Transverse colon (tissue), 4 donors: ENCODE measurements around the gene SYDE1. TPM values are rescaled to one million over a fixed set of nuclear protein-coding genes. Genes with fewer than 3 reads are reported as not detected.

Experiments used
- DNase-seq: peaks from one replicate; pipeline ENCODE4 v3.0.0-alpha.2; 2019
- H3K27ac ChIP-seq, 4 donors: fragments of 200-600 bp; sonication (generic); 2 replicates each; pipeline ENCODE4 v1.5.1; 2016 to 2018; ENCODE audit warnings: inconsistent platforms in 4 of 4
- H3K27me3 ChIP-seq: fragments of 200-600 bp; sonication (generic); 2 replicates; pipeline ENCODE4 v1.5.1; 2017; ENCODE audit warnings: inconsistent platforms
- H3K36me3 ChIP-seq, 4 donors: fragments of 200-600 bp; sonication (generic); 2 replicates each; pipeline ENCODE4 v1.5.1; 2017 to 2019; ENCODE audit warnings: inconsistent platforms in 4 of 4
- H3K4me1 ChIP-seq, 4 donors: fragments of 200-600 bp; sonication (generic); 2 replicates each; pipeline ENCODE4 v1.5.1; 2017 to 2020; ENCODE audit warnings: inconsistent platforms in 4 of 4
- H3K4me3 ChIP-seq, 4 donors: fragments of 200-600 bp; sonication (generic); 1 replicate in 1 of 4; 2 replicates in 3 of 4; pipeline versions ENCODE4 v1.5.1 to v1.6.1; 2017 to 2019; ENCODE audit warnings: inconsistent platforms in 4 of 4
- H3K9me3 ChIP-seq, 2 donors: fragments of 200-600 bp; sonication (generic); 2 replicates each; pipeline ENCODE4 v1.5.1; 2017 to 2019; ENCODE audit warnings: inconsistent platforms in 2 of 2
- EP300 ChIP-seq: sonication (generic); formaldehyde crosslinking; IDR thresholded peaks from one replicate; pipeline ENCODE4 v1.6.1; 2017; ENCODE audit warnings: antibody characterized with exemption, low read depth
- POLR2A ChIP-seq: fragments of 450-650 bp; IDR thresholded peaks from one replicate; pipeline ENCODE4 v1.6.1; 2016; ENCODE audit warnings: antibody characterized with exemption, mild to moderate bottlenecking, moderate library complexity
- POLR2AphosphoS5 ChIP-seq, 3 donors: sonication (generic); formaldehyde crosslinking; IDR thresholded peaks; one replicate each; pipeline ENCODE4 v1.6.1; 2016; ENCODE audit warnings: antibody characterized with exemption in 3 of 3
- WGBS, 2 donors: methylation state at CpG; one replicate each; pipeline ENCODE4 v1.1.5; 2018; ENCODE audit warnings: low coverage in 1 of 2; 5-methylcytosine and 5-hydroxymethylcytosine counted together
- in situ Hi-C, 4 donors: fragments of 200-750 bp; cut with MboI; loops; one replicate each; pipeline versions ENCODE4 v1.15.0 to v1.15.1; 2017; ENCODE audit warnings: low sequenced_read_pairs in 3 of 4, low pct_ligation_motif_present in 1 of 4, low pct_unique_long_range_greater_than_20kb in 1 of 4
- intact Hi-C: fragments of 100-400 bp; cut with DNase I; formaldehyde crosslinking; loops from one replicate; pipeline ENCODE4 v1.15.1; 2023; ENCODE audit warnings: low total_unique reads
- total RNA-seq, 4 donors: library from RNA; depleted of rRNA; stranded (reverse); fragments of >200 nt; gene quantifications; one replicate each; pipeline ENCODE4 v1.1.0, GENCODE V29; 2016
- TF ChIP-seq, protein P1 (sequence below), 5 experiments: fragments of 200-600 bp in 3 of 5; fragments of 450-650 bp in 2 of 5; sonication (generic) in 3 of 5; IDR thresholded peaks; 1 replicate in 2 of 5; 2 replicates in 3 of 5; pipeline ENCODE4 v1.5.1; 2016 to 2017; ENCODE audit warnings: antibody characterized with exemption in 5 of 5, inconsistent platforms in 3 of 5, mild to moderate bottlenecking in 2 of 5, moderate library complexity in 1 of 5

SYDE1 gene
- total RNA-seq, 4 donors from 2014 or later = 6.7 to 20.9 (median 12.3) TPM

- Histone ChIP-seq H3K4me3 (no peak overlapping the region), H3K4me1 (no peaks in the 10 kb centered on the region), H3K27ac (no peak overlapping the region), H3K36me3 (no peaks in the 10 kb centered on the region), H3K9me3 (peaks cover 0 to 5% of the 10 kb centered on the region in 2 donors), H3K27me3 (no peaks in the 10 kb centered on the region)
- in situ Hi-C loops = loop anchor here in 3 of 4 donors (10.0 kb wide), 2 partner anchors 46 to 456 kb away; no protein-coding TSS in a partner anchor
- intact Hi-C loops = no loop called here
- no peak for TF ChIP-seq EP300
- TF ChIP-seq, protein P1, sequence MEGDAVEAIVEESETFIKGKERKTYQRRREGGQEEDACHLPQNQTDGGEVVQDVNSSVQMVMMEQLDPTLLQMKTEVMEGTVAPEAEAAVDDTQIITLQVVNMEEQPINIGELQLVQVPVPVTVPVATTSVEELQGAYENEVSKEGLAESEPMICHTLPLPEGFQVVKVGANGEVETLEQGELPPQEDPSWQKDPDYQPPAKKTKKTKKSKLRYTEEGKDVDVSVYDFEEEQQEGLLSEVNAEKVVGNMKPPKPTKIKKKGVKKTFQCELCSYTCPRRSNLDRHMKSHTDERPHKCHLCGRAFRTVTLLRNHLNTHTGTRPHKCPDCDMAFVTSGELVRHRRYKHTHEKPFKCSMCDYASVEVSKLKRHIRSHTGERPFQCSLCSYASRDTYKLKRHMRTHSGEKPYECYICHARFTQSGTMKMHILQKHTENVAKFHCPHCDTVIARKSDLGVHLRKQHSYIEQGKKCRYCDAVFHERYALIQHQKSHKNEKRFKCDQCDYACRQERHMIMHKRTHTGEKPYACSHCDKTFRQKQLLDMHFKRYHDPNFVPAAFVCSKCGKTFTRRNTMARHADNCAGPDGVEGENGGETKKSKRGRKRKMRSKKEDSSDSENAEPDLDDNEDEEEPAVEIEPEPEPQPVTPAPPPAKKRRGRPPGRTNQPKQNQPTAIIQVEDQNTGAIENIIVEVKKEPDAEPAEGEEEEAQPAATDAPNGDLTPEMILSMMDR (IDR thresholded peaks at IDR 0.05) = no peak
- no peak for TF ChIP-seq POLR2AphosphoS5 (IDR thresholded peaks at IDR 0.05)
- no peak for TF ChIP-seq POLR2A
- 78 to 84% methylated on average over 6 to 10 of the region's 10 CpGs for whole genome bisulfite sequencing, 2 donors
- no peak for DNase-seq
Measured at GRCh38 chr19:15098460-15098859, 8.7 kb upstream of the SYDE1 start.

DNA sequence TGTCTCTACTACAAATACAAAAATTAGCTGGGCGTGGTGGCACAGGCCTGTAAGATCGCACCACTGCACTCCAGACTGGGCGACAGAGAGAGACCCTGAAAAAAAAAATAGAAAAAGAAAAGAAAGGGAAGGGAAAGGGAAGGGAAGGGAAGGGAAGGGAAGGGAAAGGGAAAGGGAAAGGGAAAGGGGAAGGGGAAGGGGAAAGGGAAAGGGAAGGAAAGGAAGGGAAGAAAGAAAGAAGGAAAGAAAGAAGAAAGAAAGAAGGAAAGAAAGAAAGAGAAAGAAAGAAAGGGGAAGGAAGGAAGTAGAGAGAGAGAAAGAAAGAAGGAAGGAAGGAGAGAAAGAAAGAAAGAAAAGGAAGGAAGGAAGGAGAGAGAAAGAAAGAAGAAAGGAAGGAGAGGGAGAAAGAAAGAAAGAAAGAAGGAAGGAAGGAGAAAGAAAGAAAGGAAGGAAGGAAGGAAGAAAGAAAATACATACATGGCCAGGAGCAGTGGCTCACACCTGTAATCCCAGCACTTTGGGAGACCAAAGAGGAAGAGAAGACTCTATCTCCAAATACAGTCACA, 8.1 kb upstream of the SYDE1 start:
- H3K9me3 ChIP-seq = peaks cover 0 to 5% of the 10 kb centered on the region in 2 donors
- no peaks in the 10 kb centered on the region for H3K27me3 ChIP-seq
- no peaks in the 10 kb centered on the region for H3K36me3 ChIP-seq
- H3K27ac ChIP-seq = no peak overlapping the region
- DNase-seq = no peak
- in situ Hi-C loops = loop anchor here in 3 of 4 donors (10.0 kb wide), 2 partner anchors 46 to 456 kb away; no protein-coding TSS in a partner anchor
- 79 to 80% methylated on average over 3 of the region's 3 CpGs for WGBS, 2 donors
- TF ChIP-seq POLR2A = no peak
- TF ChIP-seq EP300 = no peak
- no peak for TF ChIP-seq POLR2AphosphoS5 (IDR thresholded peaks at IDR 0.05)
- TF ChIP-seq, protein P1 (IDR thresholded peaks at IDR 0.05) = no peak
- no peaks in the 10 kb centered on the region for H3K4me1 ChIP-seq
- H3K4me3 ChIP-seq = no peak overlapping the region
- intact Hi-C loops = no loop called here

DNA sequence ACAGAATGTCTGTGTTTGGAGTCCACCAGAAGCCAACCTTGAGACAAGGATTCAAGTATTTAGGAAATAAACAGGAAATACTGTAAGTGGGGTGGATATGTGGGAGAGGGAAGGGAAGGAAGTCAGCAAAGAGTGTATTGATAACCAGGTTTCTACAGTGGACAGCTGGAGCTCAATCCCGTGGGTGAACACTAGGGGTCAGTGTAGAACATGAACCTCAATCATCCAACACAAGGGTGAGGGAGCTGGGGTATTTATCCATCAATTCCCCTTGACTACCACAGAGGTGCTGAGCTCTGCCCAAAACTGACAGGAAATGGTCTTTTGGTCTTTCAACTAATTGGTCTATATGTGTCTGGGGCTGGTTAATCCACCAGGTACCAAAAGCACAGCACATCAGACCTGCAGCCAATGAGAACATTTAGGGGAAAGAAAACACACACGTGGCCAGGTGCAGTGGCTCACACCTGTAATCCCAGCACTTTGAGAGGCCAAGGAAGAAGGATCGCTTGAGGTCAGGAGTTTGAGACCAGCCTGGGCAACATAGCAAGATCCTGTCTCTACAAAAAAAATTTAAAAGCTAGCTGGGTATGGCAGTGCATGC, 5.6 kb upstream of the SYDE1 start:
- in situ Hi-C loops = loop anchor here in 3 of 4 donors (5.0 kb wide), 1 partner anchor 51 kb away; no protein-coding TSS in a partner anchor
- intact Hi-C loops = no loop called here

GRCh38 chr19:15104003-15104402, 3.2 kb upstream of the SYDE1 start:
- no peak for TF ChIP-seq EP300
- TF ChIP-seq POLR2AphosphoS5 (IDR thresholded peaks at IDR 0.05) = no peak
- TF ChIP-seq POLR2A = no peak
- TF ChIP-seq, protein P1 (IDR thresholded peaks at IDR 0.05) = no peak

More for the DNA sequence above, 5.6 kb upstream of the SYDE1 start:
- Histone ChIP-seq H3K27ac (no peak overlapping the region), H3K4me1 (peaks cover 0 to 2% (median 0%) of the 10 kb centered on the region in 4 donors), H3K4me3 (no peak overlapping the region), H3K27me3 (peaks cover 4% of the 10 kb centered on the region), H3K9me3 (peaks cover 0 to 8% of the 10 kb centered on the region in 2 donors), H3K36me3 (no peaks in the 10 kb centered on the region)
- 0 to 58% methylated on average over 1 to 3 of the region's 3 CpGs for WGBS, 2 donors
- TF ChIP-seq POLR2A (no peak), POLR2AphosphoS5 (IDR thresholded peaks at IDR 0.05) (no peak), EP300 (no peak)
- TF ChIP-seq, protein P1 (IDR thresholded peaks at IDR 0.05) = peak; percentile 61 to 73 (median 66)
- DNase-seq = peak; percentile 52

More at GRCh38 chr19:15104003-15104402, 3.2 kb upstream of the SYDE1 start:
- peaks cover 0 to 8% of the 10 kb centered on the region in 2 donors for H3K9me3 ChIP-seq
- no peak overlapping the region for H3K4me3 ChIP-seq
- in situ Hi-C loops = loop anchor here in 3 of 4 donors (5.0 kb wide), 1 partner anchor 48 kb away; no protein-coding TSS in a partner anchor
- no peak for DNase-seq
- no peak overlapping the region for H3K27ac ChIP-seq
- WGBS, 2 donors = 70% methylated on average over 1 of the region's 1 CpG; no CpG with 5 or more reads in 1 of the 2 donors
- peaks cover 26% of the 10 kb centered on the region for H3K27me3 ChIP-seq
- intact Hi-C loops = no loop called here
- no peaks in the 10 kb centered on the region for H3K36me3 ChIP-seq
- peaks cover 0 to 23% (median 0%) of the 10 kb centered on the region in 4 donors for H3K4me1 ChIP-seq
